D341Med (cell line): ENCODE measurements around the gene CST8.

ENCODE experiments used
- DNase-seq: peaks from one replicate; pipeline ENCODE4 v3.0.0; 2012; ENCODE audit warnings: low spot score

The CST8 gene

GRCh38 chr20:23524146-23524545 lies 33.2 kb downstream of the CST8 start:
- no peak for DNase-seq

DNA sequence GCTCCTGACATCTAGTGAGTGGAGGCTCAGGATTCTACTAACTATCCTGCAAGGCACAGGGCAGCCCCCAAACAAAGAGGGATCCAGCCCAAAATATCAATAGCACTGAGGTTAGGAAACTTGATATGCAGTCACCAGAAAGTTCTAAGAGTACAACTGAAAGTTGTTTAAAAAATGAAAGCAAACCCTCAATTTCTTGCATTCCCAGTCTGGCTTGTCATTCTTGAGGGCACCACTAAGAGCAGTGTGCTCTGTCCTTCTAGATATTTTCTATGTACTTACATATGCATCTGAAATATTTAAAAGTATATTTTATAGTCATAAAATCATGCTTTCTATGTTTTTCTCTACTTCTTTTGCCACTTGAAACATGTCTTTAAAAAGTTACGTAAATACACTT lies 35.9 kb downstream of the CST8 start:
- no peak for DNase-seq

DNA sequence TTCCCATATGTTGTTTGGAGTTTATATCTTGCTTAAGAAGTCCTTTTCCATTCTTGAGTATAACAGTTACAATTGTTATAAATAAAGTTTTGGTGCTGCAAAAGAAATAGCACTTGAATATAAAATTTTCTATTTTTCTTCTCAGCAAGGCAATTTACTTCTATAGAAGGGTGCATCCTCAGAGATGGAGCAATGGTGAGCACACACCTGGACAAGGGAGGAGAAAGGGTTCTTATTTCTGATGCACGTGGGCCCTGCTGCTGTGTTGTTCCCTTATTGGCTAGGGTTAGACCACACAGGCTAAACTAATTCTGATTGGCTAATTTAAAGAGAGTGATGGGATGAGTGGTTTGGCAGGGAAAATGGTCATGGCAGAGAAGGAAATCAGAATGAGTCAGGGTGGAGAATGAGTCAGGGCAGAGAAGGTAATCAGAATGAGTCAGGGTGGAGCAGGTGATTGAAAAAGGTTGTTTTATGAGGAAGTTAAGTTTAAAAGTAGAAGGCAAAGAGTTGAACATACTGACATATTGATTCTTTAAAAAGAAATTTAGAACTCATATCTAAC lies 38.0 kb downstream of the CST8 start:
- no peak for DNase-seq

GRCh38 chr20:23530937-23531567 lies 40.1 kb downstream of the CST8 start:
- DNase-seq, result no peak

DNA sequence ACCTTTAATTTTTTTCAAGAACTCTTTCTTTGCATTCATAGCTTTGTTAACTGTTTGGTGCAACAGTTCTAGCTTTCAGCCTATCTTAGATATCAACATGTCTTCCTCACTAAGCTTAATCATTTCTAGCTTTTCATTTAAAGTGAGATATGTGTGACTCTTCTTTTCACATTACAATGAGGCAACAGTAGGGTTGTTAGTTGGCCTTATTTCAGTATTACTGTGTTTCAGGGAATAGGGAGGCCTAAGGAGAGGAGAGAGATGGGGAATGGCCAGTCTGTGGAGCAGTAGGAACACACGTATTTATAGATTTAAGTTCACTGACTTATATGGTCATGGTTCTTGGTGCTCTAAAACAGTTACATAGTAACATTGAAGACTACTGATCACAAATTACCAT lies 41.6 kb downstream of the CST8 start:
- DNase-seq, result no peak

DNA sequence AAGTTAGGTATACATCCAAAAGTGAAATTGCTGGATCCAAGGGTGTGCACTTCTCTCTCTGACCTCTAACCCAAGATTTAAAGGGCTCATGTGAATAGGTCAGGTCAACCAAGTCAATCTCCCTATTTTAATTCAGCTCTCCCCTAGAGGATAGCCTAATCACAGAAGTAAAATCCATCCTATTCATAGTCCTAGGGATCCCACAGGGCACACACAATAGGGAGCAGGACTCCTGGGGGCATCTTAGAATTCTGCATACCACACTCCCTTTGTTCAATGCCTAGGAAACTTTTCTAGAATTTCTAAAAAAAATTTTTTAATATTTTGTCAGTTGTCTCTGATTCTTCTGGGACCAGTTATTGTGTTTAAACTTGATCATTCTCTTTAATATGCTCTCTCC lies 42.2 kb downstream of the CST8 start:
- no peak for DNase-seq

GRCh38 chr20:23534801-23535593 lies 44.1 kb downstream of the CST8 start:
- DNase-seq, result no peak

DNA sequence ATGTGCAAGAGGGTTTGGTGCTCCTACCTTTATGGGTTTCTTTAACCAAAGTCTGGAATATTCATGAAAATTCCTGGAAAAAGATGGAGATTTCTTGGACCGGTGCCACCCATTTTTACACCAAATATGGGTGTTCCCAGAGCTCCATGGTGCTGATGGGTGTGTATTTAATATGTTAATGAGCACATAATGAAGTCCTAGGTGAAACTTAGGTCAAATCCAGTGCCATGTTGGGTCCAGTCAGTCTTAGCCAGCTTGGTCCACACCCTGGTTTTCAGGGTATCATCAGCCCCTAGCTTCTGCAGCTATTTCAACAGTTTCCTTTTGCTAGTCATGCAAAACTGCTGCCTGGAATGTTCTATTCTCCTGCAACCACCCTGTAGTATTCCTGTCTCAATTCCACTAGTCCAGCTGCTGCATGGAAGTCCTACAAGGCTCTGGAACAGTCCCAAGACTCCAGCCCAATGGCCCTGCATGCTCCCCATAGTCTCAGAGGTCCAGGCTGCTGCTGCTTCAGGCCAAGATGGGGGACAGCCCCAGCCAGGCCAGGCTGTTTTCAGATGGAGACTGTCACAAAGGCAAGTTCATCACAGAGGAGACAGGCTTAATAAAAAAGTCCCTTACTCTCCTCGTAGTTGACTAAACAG lies 45.5 kb downstream of the CST8 start:
- DNase-seq, result no peak

GRCh38 chr20:23537030-23537429 lies 46.1 kb downstream of the CST8 start:
- DNase-seq, result no peak

GRCh38 chr20:23540624-23541023 lies 49.7 kb downstream of the CST8 start:
- DNase-seq, result no peak

GRCh38 chr20:23541330-23541729 lies 50.4 kb downstream of the CST8 start:
- no peak for DNase-seq

DNA sequence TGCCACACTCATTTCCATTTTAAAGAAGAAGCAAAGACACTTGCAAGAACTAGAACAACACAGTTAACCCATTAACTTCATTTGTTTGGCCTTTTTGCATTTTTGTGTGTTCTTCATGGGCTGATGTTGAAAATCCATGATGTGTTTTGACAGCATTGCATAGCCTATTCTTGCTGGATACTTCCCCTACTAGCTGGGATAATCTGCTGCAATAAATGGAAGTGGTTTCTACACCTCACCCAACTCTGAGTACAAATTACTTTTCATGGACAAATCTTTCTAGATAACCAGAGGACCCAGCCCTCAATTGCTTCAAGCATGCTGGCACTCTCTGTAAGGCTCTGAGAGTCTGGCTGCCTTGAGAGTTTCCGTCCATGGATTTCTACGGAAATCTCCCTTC lies 50.9 kb downstream of the CST8 start:
- DNase-seq, result no peak

DNA sequence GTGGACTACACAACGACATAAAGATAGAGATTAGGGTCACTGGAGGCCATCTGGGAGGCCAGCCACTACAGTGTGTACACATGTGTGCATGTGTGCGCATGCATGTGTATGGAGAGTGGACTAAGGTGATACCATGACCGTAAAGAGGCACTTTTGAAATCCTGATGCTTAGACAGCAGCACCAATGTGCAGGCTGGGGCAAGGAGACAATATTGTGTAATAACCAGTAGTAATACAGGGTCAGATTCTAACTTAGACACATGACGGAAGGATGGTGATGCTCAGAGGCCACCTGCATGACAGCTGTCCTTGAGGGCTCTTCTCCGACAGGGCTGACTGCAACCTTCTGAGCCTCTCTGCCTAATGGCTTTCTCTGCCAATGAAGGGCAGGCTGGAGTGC lies 51.9 kb downstream of the CST8 start:
- no peak for DNase-seq

GRCh38 chr20:23544133-23544532 lies 53.2 kb downstream of the CST8 start:
- no peak for DNase-seq
